GM18507 (cell line): ENCODE measurements around the gene ZNF18.

Source experiments
- DNase-seq: peaks from one replicate; pipeline ENCODE4 v3.0.0; 2011; ENCODE audit warnings: low read depth; ENCODE audit not compliant: insufficient read length; ENCODE audit errors: extremely low spot score
- FAIRE-seq: peaks from 2 replicates; lab custom pipeline; 2011; peaks lifted over from hg19 to GRCh38; lab: Jason Lieb, UNC

Gene ZNF18, protein sequence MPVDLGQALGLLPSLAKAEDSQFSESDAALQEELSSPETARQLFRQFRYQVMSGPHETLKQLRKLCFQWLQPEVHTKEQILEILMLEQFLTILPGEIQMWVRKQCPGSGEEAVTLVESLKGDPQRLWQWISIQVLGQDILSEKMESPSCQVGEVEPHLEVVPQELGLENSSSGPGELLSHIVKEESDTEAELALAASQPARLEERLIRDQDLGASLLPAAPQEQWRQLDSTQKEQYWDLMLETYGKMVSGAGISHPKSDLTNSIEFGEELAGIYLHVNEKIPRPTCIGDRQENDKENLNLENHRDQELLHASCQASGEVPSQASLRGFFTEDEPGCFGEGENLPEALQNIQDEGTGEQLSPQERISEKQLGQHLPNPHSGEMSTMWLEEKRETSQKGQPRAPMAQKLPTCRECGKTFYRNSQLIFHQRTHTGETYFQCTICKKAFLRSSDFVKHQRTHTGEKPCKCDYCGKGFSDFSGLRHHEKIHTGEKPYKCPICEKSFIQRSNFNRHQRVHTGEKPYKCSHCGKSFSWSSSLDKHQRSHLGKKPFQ

DNA sequence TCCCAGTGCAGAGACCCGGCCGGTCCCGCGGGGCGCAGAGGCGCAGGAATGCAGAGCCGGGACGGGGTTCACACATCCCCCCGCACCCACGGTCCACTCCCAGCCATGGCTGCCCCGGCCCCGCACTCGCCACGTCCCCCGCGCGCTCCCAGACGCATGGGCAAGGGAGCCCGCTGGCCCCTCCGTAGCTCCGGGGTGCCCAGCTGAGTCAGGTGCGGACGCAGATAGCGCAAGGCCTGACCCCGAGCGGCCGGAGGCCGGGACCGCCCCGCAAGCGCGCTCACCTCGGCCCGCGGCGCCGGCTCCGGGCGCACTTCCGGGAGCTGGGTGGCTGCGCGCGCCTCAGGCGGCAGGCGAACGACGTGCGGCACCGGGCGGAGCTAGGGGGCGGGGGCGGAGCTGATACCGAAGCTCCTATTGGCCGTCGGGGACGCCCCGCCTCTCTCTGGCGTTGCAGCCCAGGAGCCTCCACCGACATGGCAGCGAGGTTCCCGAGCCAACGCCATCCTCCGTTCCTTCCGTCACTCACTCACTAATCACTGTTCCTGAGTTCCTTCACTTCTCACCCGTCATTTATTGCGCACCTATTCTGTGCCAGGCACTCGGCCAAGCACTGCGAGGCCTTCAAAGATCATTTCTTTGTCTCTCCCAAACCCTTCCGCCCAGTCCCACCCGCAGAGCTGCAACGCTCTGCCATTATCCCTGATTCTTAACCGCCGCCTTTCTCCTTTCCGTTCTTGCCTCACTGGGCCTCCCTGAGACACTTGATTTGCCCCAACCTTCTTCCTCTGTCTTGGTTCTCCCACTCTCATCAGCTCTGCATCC lies at the start of gene ZNF18:
Gene ZNF18, minus strand, starts transcription at position 329 of the 825 bp plus-strand sequence. CDS start 4,646 bp downstream, outside the sequence.
- FAIRE-seq (peak; percentile 90), DNase-seq (peak; percentile 93)

DNA sequence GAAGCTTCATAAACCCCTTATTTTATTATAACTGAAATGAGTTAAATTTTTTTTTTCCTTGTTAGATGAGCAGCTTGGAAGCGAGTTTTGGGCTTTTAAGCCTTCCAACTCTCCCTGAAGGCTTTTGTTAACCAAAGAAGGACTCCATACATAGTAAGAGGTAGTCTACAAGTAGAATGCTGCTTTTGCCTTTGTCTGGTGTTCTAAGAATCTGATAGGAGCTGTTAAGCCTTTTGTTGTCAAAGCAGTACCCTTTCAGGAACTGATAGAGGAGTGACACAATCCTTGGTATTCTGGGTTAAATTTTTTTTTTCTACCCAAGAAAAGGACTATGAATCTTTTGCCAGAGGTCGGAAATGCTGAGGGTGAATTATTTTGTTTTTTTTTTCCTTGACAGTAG lies 49.5 kb upstream of the ZNF18 start:
- FAIRE-seq (no peak), DNase-seq (no peak)

DNA sequence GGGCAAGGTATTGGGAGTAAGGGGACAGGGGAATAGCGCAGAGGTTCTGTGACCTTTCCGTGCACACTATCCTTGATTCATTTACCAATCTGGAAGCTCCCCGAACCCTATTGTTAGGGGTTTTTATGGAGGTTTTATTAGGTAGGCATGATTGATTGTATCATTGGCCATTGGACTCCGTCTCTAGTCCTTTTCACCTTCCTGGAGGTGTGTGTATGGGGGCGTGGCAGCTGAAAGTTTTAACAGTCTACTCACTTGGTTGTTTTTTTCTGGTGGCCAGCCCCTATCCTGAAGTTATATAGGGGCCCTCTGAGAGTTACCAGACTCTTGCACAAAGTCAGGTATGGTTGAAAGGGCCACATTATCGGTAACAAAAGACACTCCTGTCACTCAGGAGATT lies 46.4 kb upstream of the ZNF18 start:
- FAIRE-seq (no peak), DNase-seq (no peak)

DNA sequence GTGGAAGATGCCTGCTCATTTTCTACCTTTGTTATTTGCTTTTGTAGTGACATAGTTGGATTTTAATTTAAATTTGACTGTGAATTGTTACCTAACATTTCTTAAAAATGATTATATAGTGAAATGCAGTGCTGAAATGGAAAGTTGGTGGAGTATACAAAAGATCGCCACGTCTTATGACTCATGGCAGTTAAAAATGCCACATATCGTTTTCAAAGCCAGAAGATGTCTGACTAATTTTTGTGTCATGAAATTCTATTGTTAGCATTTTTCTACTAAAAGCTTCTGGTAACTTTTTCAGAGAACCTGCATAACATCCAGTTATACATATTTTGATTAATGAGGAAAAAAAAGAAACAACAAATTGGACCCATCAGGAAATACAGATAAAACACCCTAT lies 44.0 kb upstream of the ZNF18 start:
- FAIRE-seq = no peak

DNA sequence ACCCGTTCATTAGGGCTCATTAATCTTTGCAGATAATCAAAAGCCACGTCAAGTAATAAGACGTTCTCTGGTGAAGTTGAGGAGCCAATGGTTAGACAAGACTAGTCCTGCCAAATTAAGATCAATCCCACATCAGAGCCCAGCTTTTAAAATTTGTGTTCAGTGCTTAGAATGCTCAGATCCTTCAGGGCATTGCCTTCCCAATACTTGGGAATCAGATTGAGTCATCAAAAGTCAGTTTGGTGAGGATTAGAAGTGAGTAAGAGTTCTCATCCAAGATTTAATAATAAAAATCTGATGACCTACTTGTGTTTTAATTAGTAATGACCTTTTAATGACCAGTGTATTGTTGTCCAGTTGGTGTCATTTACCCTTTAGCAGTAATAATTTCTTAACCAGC lies 43.2 kb upstream of the ZNF18 start:
- no peak for DNase-seq
- no peak for FAIRE-seq

More for the DNA sequence above, 44.0 kb upstream of the ZNF18 start:
- no peak for DNase-seq

DNA sequence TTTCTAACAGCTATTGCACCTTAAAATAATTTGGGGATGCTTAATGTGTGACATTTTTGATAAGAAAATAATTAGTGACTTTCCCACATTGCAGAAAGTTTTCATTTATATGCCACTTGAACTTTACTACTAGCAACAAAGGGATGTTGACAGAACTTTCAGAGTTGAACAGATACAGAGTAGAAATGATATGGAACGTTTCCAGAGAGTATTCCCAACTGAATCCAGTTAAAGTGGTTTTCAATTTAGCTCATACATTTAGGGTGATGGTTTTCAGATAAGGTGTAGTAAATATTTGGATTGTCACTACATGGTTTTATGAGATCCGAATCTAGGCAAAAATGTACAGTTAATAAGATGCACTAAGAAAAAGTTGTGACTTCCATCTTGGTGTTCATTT lies 40.7 kb upstream of the ZNF18 start:
- no peak for FAIRE-seq
- no peak for DNase-seq

DNA sequence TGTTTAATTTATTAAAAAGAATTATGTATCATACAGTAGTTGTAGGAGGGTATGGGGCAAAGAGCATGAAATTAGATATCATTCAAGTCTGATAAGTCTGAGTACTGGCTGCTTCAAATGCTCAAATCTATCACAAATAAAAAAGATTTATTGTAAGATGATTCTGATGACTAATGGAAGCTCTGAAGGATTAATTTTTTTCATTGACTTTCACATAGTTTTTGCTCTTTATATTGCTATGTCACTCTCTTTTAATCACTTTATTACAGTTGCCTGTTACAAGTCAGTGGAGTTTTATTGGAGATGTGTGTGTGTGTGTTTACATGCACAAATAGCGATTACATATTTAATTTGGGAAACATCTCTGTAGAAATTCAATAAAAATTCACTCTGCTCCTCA lies 38.4 kb upstream of the ZNF18 start:
- DNase-seq = no peak
- FAIRE-seq = no peak

DNA sequence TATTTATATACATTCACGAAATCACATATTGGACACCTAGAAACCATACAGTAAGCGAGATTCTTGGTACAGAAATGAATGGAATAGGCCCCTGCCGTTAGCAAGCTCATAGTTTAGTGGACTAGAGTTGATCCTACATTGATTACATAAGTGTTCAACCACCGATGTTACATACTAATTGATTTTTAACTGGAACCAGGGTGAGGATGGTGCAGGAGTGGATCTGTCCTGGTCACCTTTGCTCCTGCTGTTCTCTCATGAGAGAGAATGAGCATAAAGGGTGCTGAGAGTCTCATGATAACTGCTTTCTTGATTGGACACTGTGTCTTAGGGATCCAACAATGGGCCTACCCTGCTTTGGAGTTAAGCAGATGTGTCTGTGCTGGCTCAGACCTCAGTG lies 37.3 kb upstream of the ZNF18 start:
- no peak for DNase-seq
- no peak for FAIRE-seq

DNA sequence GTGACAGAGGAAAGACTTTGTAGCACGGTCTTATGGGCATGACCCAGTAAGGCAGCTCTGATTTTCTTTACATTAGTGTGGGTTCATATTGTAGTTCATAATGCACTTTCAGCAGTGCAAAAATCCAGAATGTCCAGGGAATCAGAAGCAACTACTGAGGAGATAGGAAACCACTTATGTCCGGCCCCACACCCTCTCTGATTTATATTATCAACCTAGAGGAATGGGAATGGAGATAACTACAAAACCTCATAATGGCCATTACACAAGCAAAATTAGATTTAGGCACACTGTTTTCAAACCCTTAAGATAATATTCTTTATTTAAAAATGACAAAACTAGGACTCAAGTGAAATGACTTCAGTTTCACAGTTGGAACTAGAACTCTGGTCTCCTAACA lies 31.3 kb upstream of the ZNF18 start:
- FAIRE-seq (no peak), DNase-seq (no peak)

DNA sequence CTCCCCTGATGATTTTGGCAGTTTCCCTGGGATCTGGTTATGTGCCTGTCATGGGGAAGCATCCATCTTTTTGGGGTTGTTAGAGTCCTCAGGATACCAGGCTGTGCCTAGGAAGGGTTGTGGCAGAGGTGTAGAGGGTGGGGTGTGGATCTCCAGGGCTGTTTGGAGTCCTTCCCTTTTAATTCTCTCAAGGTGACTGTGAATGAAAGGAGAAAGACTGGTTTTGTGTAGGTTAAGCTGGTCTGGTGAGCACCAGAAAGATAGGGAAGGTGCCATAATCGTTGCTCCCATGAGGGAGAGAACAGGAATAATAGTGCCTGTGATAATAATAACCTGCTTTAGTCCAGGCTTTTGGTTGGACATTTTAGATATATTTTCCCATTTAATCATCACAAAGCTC lies 30.4 kb upstream of the ZNF18 start:
- DNase-seq (no peak), FAIRE-seq (no peak)

DNA sequence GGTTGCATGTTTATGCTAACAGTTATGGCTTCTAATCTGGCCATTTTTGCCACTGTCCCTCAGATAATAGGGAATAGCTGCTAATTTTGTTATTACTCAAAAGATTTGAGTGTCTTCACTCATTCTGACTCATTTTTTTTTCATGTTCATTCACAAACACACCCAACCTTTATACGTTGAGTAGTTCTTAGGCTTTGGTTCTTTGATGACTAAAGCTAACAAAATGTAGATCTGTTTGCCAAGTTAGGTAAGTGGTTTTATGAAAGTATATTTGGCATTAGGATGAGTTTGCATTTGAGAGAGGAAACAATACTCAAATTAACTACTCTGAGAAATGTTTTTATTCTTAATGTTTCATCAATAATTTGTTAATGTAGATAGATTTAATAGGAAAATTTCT lies 27.1 kb upstream of the ZNF18 start:
- DNase-seq = no peak

DNA sequence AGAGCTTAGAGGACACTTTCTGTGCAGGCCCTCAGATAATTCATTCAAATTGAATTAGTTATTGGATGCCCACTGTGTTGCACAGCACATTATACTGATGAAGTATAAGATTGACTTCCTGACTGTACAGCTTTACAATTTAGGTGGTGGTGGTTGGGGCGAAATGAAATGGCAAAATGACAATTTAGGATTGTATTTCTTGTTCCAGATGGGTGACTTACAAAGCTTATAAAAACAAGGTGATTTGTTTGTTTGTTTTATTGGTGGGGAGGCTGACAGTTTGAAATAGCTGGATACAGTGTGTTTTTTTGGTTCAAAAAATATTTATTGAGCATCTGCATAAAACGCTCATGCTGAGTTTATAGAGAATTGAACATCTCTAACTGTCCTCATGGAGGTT lies 25.0 kb upstream of the ZNF18 start:
- DNase-seq (no peak), FAIRE-seq (no peak)

More for the DNA sequence above, 27.1 kb upstream of the ZNF18 start:
- no peak for FAIRE-seq

DNA sequence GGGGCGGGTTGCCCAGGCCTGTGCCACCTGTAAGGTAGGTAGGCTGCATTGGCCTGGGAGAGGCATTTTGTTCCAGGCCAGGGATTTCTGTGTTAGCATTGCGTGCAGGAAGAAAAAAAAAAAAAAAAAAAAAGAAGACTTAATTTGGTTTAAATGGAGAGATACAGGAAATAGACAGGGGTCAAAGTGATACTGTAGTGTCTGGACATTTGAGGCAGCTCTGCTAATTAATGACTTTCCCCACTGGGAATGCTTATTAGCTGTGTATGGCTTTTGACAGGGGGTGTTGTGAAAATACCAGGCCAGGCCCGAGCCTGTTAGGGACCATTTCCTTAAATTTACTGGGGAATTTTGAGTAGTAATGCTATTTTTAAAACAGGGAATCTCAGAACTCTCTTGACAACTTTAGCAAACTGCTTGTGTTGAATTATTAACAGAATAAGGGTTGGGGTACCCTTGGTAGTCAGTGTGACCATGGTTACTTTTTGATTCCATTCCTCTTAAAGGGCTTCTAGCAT lies 24.4 kb upstream of the ZNF18 start:
- DNase-seq (no peak), FAIRE-seq (no peak)

DNA sequence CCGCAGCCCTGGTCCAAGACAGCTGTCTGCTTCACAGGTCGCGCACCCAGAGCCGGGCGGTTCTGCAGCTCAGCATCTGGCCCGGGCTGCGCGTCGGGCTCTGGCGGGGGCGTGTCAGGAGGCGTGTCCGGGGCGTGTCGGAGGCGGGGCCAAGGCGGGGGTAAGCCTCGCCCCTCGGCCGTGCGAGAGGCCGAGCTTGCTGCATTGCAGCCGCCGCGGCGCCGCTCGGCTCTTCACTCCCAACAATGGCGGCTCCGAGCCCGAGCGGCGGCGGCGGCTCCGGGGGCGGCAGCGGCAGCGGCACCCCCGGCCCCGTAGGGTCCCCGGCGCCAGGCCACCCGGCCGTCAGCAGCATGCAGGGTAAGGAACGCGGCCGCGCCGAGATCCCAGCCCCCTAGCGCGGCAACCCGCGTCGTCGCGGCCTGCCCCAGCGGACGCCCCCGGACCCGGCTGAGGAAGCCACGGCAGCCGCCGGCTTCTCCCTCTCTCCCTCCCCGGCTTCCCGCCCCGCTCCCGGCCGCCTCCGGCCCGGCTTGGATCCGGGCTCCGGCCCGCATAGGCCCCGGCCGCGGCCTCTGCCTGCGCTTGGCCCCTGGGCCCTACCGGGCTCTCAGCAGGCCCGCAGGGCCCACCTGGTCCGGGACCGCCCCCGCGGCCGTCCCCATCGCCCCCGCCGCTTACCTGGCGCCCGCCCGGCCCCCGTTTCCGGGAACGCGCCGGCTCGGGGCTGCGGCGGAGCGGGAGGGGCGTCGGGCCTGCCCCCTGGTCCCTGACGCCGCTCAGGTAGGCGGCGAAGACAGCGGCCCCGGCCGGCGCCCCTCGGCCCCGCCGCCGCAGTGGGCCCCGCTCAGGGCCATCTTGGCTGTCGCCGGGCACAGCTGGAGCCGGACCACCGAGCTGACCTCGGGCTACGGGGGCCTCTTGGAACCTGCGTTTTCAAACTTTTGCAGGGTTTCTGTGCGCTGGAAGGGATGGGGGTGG lies 23.7 kb upstream of the ZNF18 start, which contains the start of gene MAP2K4:
Gene MAP2K4, plus strand, starts transcription at position 236 of the 981 bp plus-strand sequence. Its CDS starts 10 bp downstream, at position 246.
- peak; percentile 94 for FAIRE-seq
- DNase-seq = peak; percentile 94

DNA sequence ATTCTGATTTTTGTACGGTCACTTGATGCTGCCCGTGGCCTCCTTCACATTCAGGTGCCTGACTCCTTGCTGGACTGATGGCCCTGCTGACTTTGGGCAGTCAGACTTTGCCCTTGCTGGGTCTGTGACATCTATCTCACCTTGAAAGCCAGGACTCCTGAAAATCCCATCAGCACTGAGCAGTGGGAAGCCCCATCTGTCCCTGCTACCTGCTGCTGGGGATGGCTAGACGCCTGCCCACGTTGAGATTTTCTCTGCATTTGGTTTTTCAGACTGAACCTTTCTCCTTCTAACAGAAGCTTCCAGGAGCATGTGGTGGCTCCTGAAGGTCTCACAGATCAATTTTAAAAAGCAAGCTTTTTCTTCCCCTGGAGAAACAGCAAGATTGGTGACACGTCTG lies 10.2 kb upstream of the ZNF18 start:
- DNase-seq (no peak), FAIRE-seq (no peak)

DNA sequence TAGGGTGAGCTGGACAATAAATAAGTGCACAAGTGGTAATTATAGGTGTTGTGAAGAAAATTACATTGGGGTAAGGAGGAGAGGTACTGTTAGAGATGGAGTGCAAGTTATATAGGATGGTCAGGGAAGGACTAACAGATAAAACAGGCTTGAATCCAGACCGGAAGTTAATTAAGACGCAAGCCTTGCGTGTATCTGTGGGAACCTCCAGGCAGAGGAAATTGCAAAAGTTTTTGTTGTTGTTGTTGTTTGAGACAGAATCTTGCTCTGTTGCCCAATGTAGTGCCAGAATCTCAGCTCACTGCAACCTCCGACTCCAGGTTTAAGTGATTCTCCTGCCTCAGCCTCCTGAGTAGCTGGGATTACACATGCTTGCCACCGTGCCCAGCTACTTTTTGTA lies 2.4 kb upstream of the ZNF18 start:
- FAIRE-seq (no peak), DNase-seq (no peak)

DNA sequence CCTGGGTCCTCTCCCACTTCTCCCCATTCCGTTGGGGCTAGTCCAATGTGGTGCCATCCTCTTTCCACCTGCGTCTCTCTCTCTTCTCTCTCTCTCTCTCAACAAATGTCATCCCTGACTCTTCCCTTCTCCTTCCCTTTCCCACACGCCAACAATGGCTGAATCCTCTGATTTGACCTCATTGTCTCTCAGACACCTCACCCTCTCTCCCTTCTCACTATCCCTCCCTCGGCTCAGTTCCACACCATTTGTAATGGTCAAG lies 628 bp upstream of the ZNF18 start:
- peak; percentile 45 for FAIRE-seq
- DNase-seq = no peak

DNA sequence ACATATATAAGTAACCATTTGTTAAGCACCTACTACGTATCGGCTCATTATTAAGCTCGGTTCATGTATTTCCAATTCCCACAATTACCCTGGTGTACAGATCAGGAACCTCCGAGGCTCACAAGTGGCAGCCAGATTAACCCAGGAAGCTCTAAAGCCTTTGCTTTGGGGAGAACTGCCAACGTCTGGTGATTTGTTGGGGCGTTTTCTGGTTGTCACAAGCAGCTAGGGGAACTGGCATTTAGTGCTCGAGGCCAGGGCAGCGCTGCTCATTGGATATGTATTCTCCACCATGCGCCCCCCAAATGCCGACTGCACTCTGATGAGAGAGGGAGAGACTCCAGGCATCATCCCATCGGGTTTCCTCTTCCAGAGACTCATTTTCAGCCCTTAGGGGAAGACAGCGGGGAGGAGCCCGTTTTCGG lies 541 bp downstream of the ZNF18 start:
- DNase-seq (peak; percentile 30), FAIRE-seq (peak; percentile 58)

DNA sequence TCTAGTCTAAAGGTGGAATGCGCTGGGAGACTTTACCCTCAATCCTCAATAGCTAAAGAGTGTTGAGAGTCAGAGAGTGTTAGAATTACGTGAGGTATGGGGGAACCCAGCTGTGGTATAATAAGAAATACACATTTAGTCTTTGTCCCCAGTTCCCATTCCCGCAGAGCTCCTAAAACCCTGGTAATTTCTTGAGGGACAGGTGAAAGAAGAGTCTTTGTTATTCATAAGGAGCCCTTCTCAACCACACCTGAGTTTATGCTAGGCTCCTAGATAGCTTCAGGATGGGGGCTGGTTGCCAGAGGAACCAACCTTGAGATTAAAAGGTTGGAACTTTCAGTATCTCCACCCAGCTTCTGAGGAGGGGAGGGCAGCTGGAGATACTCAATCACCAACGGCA lies 5.8 kb downstream of the ZNF18 start:
- DNase-seq = no peak

More for the DNA sequence above, 5.8 kb downstream of the ZNF18 start:
- FAIRE-seq = no peak
